Activated T-cell treated with anti-CD3 and anti-CD28 coated beads for 1 hour (primary cell): Measurements from ENCODE around the gene LRRC55.

Experiments used
- DNase-seq: peaks from one replicate; pipeline ENCODE4 v3.0.0-alpha.2; 2020; ENCODE audit warnings: low read depth

LRRC55 gene

GRCh38 chr11:57181678-57182305 is at the start of gene LRRC55:
Gene LRRC55, plus strand, starts transcription at chr11:57181953. Its CDS starts 70 bp downstream, at chr11:57182023.
- no peak for DNase-seq

- no peak for DNase-seq
Observed at GRCh38 chr11:57133366-57134038, 48.3 kb upstream of the LRRC55 start.

- DNase-seq: no peak
Observed at GRCh38 chr11:57134284-57134683, 47.5 kb upstream of the LRRC55 start.

- DNase-seq: no peak
Observed at GRCh38 chr11:57135020-57135751, 46.6 kb upstream of the LRRC55 start.

GRCh38 chr11:57140568-57140967 is 41.2 kb upstream of the LRRC55 start:
- no peak for DNase-seq

- DNase-seq: no peak
Observed at GRCh38 chr11:57143459-57143858, 38.3 kb upstream of the LRRC55 start.

- DNase-seq: no peak
Observed at GRCh38 chr11:57144075-57144474, 37.7 kb upstream of the LRRC55 start.

- DNase-seq: no peak
Observed at GRCh38 chr11:57144531-57145320, 37.0 kb upstream of the LRRC55 start.

- no peak for DNase-seq
Observed at GRCh38 chr11:57146301-57146700, 35.5 kb upstream of the LRRC55 start.

- no peak for DNase-seq
Observed at GRCh38 chr11:57148621-57149020, 33.1 kb upstream of the LRRC55 start.

GRCh38 chr11:57150454-57150917 is 31.3 kb upstream of the LRRC55 start:
- DNase-seq: no peak

- no peak for DNase-seq
Observed at GRCh38 chr11:57152134-57152533, 29.6 kb upstream of the LRRC55 start.

- DNase-seq: no peak
Observed at GRCh38 chr11:57153448-57153847, 28.3 kb upstream of the LRRC55 start.

- no peak for DNase-seq
Observed at GRCh38 chr11:57154739-57155138, 27.0 kb upstream of the LRRC55 start.

GRCh38 chr11:57155400-57155799 is 26.4 kb upstream of the LRRC55 start:
- no peak for DNase-seq

- DNase-seq: no peak
Observed at GRCh38 chr11:57155838-57156607, 25.7 kb upstream of the LRRC55 start.

GRCh38 chr11:57156928-57157327 is 24.8 kb upstream of the LRRC55 start:
- no peak for DNase-seq

GRCh38 chr11:57157624-57158023 is 24.1 kb upstream of the LRRC55 start:
- DNase-seq: no peak

- no peak for DNase-seq
Observed at GRCh38 chr11:57158180-57158579, 23.6 kb upstream of the LRRC55 start.

- no peak for DNase-seq
Observed at GRCh38 chr11:57158599-57158998, 23.2 kb upstream of the LRRC55 start.

GRCh38 chr11:57160665-57161064 is 21.1 kb upstream of the LRRC55 start:
- no peak for DNase-seq

- DNase-seq: no peak
Observed at GRCh38 chr11:57161351-57161750, 20.4 kb upstream of the LRRC55 start.
